NCI-H1105 (cell line): Measurements from ENCODE around the gene SORCS2.

Experiments used
- DNase-seq: peaks from one replicate; lab custom pipeline; 2025; lab: John Stamatoyannopoulos, UW

Gene SORCS2

GRCh38 chr4:7691982-7692381 lies 499.6 kb downstream of the SORCS2 start:
- peak; percentile 55 for DNase-seq

DNA sequence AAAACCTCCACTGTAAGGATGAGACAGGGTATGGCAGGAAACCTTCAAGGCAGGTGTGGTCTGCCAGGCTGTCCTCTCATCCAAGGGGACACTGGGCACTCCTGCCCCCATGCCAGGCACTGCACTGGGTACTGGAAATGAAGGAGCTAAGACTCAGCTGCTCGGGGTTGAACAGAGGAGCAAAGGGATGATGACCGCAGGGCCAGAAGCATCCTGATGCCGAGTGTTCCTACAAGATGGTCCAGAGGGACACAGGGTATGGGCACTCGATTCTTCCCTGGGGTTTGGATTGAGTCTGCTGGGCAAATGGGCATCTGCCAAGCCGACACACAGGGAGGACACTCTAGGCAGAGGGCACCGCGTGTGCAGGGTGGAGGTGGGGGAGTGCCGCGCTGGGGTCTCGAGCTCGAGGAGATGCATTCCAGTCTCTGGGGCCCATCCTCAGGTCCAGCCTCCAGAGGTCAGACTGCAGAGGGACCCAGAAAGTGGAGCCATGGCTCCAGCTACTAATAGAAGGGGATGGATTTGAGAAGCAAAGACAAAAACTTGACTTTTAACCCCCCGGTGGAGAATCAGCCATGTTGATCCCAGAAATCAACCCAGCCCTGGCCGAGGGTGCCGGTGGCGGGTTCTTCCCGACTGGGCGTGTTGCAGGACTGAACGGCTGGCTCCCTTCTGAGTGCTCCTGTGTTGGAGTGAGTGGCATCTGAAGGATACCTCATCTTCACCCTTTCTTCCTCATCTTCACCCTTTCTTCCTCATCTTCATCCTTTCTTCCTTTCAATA lies 500.3 kb downstream of the SORCS2 start:
- DNase-seq = no peak

GRCh38 chr4:7693237-7693608 lies 500.9 kb downstream of the SORCS2 start:
- no peak for DNase-seq

- DNase-seq = no peak
These were observed 501.4 kb downstream of the SORCS2 start for GRCh38 chr4:7693711-7694110.

DNA sequence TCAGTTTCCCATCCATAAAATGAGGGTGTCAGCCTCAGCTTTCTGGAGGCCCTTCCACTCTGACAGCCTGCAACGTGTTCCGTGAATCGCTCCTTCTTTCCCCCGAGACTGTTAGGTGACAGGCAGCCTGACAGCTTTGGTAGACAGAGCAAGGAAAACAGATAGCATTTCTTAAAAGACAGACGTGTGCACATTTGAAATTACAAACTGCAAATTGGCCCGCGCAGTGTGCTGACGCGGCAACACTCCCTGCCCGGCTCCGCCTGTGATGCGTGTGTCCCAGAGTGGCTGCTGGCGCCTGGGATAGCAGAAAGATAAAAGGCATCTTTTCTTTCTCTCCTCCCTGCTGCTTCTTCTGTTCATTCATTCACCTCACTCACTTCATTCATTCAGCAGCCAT lies 502.0 kb downstream of the SORCS2 start:
- no peak for DNase-seq

- DNase-seq = no peak
These were observed 505.0 kb downstream of the SORCS2 start for GRCh38 chr4:7697343-7697742.

- DNase-seq = no peak
These were observed 505.5 kb downstream of the SORCS2 start for GRCh38 chr4:7697821-7698220.

DNA sequence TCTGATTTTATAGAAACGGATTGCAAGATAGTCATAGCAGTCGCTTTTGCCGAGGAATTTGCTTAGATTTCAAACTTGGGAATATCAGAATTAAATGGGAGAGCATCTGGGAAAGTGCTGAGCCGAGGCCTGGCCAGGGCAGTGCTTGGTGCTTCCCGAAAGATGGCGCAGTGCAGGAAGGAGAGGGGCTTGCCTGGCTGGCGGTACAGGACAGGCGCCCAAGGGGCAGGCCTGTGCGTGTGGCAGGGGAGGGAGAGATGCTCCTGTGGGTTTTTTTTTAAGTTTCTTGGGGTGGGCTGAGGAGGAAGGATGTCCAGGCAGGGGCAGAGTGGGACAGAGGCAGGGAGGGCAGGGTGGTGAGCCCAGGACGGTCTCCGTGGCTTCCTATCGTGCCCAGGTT lies 506.2 kb downstream of the SORCS2 start:
- no peak for DNase-seq

DNA sequence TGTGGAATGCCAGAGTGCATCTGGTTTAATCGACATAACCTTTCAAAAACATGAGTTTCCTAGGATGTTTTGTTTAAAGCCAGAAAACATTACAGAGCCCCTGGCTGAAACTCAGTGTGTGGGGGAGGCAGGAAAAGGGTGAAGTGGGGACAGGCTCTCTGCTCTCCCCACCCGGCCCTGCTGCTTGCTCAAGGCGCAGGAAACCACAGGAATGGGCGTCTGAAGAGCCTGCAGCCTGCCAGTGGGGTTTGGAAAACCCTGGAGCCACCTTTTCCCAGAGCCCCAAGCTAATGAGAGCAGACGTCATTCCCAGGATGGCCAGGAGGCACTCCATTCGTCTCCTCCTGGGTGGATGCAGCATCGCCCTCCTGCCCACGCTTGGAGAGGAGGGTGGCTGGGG lies 506.7 kb downstream of the SORCS2 start:
- no peak for DNase-seq

- no peak for DNase-seq
These were observed 507.5 kb downstream of the SORCS2 start for GRCh38 chr4:7699825-7700224.

GRCh38 chr4:7700665-7701064 lies 508.3 kb downstream of the SORCS2 start:
- DNase-seq = no peak

DNA sequence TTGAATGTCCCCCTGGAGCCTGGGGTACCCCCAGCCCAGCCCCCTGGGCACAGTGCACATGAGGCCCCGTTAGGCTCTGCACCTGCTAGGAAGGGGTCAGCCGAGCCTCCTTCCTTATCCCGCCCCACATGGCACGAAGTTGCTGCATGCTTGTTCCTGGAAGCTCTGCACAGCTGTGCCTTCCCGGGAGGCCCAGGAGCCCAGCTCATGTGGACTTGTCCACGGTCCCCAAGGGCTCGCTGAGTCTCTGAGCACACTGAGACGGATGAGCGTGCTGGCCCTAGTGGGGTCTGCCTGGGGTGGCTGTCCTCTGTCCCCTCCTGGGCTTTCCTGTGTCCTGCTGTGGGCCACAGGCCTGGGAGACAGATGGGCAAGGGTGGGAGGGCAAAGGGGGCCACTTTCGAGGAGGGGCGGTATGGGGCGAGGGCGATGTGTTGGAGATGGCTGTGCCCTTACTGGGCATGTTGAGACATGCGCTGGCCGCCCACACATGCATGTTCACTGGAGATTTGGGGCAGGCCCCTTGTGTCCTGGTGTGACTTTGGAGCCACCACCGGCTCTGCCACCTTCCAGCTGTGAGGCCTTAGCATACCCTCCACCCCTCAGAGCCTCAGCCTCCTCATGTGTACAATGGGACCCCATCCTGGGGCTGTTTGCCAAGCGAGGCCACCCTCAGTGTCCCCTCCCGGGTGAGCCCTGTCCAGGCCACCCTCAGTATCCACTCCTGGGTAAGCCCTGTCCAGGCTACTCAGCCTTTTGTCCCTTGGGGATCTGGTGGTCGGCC lies 509.7 kb downstream of the SORCS2 start:
- no peak for DNase-seq

- DNase-seq = no peak
These were observed 511.4 kb downstream of the SORCS2 start for GRCh38 chr4:7703688-7704087.

DNA sequence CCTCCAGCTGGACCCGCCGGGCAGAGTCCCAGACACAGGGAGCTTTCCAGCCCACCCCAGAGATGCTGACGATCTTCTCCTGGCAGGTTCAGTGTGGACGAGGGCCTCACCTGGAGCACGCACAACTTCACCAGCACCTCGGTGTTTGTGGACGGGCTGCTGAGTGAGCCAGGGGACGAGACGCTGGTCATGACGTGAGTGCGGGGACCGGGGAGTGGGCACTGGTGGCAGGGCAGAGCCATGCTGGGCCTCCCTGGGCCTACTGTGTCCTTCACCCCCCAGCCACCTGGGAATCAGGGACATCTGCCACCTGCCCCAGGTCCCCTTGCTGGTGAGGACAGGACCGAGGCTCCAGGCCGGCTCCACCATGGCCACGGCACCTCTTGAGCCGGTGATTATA lies 511.8 kb downstream of the SORCS2 start:
- DNase-seq = no peak

DNA sequence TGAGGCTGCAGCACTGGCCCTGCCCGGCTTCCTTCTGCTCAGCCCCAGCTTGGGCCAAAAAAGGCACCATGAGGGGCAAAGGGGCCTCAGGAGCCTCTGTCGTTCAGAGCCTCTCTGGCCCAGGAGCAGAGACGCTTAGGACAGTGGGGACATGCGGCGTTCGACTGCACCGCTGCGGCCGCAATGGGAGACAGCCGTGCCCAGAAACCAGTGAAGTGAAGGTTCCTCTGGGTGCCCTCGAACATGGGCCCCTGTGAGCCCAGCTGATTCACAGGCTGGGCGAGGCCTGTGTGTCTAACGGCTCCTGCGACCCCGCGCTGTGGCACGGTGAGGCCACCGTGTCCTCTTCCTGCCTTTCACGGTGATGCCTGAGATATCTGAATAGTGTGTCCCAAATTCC lies 512.3 kb downstream of the SORCS2 start:
- no peak for DNase-seq

- no peak for DNase-seq
These were observed 512.7 kb downstream of the SORCS2 start for GRCh38 chr4:7705062-7705461.

DNA sequence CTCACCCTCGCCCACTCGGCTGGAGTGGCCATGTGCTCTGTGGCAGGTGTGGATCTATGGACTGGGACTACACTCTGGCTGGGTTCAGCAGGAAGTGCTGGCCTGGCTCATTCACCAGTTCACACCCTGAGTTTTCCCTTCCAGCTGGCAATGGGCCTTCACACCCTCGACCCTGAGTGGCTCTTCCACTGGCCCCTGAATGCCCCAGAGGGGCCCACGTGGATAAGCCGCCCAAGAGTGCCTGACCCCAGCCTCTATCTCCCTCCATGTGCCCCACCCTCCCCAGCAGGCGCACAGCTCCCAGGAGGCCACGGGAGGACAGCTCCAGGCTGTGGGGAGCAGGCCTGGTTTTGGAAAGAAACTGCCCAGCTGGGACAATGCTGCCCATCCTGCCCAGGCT lies 513.3 kb downstream of the SORCS2 start:
- no peak for DNase-seq

DNA sequence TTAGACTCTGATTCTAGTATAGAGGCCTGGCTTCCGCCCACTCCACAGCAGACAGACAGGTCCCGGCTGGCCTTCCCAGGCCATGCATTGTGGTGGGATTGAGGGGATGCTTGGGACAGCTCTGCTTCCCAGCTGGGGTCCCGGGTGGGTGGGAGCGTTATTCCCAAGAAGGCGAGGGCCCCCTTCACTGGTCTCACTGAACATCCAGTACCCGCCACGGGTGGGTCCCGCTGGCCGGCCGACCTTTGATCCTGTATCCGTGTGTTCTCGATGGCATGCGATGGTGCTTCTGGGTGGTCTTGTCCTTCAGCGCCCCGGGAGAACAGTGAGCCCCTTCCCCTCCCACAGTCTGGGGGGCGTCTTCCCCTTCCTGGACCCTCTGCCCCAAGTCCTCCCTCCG lies 515.9 kb downstream of the SORCS2 start:
- no peak for DNase-seq

GRCh38 chr4:7708981-7709380 lies 516.6 kb downstream of the SORCS2 start:
- DNase-seq = no peak

GRCh38 chr4:7709431-7709830 lies 517.1 kb downstream of the SORCS2 start:
- no peak for DNase-seq

DNA sequence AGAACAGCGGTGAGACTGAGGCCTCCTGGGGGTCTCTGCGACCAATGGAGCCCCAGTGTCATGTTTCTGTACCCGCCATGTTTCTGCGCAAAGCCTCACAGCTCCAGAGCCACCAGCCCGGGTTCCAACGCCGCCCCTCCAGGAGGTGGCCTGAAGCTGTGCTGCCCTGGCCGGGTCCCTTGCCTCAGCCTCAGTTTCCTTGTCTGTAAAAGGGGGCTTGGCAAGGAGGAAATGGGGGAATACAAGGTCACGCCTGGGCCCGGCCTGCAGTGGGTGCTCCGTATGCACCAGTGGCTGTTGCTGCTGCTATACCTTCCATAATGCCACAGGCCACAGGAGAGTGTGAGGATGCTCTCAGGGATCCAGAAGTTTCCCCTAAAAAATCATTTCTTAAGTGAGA lies 517.8 kb downstream of the SORCS2 start:
- DNase-seq = no peak

DNA sequence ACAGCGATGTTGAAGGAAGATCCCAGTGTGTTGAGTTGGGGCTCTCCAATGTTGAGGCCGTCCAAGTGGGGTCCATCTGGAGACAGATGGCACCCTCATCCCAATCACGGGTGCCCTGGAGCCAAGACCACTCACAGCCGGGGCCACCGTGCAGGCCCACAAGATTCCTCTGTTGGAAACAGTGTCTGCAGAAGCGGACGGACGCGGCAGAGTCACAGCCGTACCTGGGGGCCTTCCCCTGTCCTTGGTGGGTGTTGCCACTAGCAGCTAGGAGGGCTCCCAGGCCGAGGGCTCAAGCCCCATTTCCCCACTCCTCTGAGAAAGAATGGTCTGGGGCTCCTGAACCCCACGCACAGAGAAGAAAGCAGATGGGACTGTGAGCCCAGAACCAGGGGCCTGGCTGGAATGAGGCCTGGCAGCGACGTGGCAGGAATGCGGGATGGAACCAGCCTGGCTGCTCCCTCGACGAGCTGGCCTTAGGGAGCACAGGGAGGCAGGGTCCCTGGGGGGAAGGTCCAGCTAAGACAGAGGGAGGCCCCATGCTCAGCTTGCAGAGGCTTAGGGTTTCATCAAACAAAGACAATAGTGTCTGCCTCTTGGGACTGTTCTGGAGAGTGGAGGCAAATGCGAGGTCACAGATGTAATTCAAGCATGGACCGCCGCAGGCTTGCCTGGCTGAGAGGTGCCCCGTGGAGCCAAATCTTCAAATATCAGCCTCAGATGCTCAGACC lies 518.4 kb downstream of the SORCS2 start:
- no peak for DNase-seq
